Measurements from ENCODE around the gene IMMP2L.

DNA sequence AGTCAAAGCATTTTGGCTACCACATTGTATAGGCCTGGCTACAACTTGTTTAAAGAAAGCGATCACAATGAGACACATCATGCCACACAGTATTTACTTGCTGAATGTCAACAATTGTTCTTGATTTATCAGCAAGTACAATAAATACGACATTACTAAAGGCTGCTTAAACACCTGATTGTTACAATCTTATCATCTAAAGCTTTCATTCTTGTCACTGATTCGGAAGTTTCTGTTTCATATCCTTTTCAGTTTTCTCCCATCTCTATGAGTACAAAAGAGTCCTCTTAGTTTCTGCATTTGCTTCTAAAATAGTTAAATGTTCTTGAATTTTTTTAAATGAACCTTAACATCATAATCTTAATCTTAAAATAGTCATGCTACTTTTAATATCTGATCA is 599.5 kb downstream of the IMMP2L start:
- TF ChIP-seq, protein P1, sequence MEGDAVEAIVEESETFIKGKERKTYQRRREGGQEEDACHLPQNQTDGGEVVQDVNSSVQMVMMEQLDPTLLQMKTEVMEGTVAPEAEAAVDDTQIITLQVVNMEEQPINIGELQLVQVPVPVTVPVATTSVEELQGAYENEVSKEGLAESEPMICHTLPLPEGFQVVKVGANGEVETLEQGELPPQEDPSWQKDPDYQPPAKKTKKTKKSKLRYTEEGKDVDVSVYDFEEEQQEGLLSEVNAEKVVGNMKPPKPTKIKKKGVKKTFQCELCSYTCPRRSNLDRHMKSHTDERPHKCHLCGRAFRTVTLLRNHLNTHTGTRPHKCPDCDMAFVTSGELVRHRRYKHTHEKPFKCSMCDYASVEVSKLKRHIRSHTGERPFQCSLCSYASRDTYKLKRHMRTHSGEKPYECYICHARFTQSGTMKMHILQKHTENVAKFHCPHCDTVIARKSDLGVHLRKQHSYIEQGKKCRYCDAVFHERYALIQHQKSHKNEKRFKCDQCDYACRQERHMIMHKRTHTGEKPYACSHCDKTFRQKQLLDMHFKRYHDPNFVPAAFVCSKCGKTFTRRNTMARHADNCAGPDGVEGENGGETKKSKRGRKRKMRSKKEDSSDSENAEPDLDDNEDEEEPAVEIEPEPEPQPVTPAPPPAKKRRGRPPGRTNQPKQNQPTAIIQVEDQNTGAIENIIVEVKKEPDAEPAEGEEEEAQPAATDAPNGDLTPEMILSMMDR (conservative IDR thresholded peaks at IDR 0.05; ENCODE audit: low read length) = no peak
- TF ChIP-seq EZH2phosphoT487 (IDR thresholded peaks at IDR 0.05; ENCODE audit: borderline replicate concordance) = no peak

All from Loucy (cell line).